ENCODE results near the gene VEZT.

Gene VEZT

GRCh38 chr12:95200128-95200894 is 17.3 kb upstream of the VEZT start:
- in situ Hi-C loops (cut with MboI; ENCODE audit: low sequenced_read_pairs) = no loop called here

DNA sequence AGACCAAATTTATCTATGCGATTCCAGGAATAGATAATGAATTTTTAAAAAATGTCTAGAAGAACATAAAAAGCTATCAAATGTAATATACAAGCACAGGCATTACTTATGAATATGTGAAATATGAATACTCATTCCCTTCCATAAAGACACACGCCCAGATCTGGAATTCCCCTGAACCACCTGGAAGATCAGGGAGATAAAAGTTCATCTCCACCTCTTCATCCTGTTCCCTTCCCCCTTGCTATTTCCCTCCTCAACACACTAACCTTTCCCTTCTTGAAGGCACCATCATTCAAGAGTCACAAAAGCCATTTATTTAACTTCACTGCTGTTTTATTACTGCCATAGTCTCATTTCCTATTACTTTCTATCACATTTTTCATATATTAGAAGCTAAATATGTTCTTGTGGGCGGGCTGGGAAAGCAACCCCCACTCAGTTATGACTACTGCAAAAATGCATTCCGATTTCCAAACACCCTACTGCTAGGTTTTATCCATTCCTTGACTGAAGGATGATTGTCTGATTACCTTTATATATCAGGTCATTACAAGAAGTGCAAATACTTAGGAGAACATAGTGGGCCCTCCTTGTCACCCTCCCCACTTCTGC is 16.4 kb upstream of the VEZT start:
- in situ Hi-C loops (cut with MboI; ENCODE audit: low sequenced_read_pairs) = no loop called here

DNA sequence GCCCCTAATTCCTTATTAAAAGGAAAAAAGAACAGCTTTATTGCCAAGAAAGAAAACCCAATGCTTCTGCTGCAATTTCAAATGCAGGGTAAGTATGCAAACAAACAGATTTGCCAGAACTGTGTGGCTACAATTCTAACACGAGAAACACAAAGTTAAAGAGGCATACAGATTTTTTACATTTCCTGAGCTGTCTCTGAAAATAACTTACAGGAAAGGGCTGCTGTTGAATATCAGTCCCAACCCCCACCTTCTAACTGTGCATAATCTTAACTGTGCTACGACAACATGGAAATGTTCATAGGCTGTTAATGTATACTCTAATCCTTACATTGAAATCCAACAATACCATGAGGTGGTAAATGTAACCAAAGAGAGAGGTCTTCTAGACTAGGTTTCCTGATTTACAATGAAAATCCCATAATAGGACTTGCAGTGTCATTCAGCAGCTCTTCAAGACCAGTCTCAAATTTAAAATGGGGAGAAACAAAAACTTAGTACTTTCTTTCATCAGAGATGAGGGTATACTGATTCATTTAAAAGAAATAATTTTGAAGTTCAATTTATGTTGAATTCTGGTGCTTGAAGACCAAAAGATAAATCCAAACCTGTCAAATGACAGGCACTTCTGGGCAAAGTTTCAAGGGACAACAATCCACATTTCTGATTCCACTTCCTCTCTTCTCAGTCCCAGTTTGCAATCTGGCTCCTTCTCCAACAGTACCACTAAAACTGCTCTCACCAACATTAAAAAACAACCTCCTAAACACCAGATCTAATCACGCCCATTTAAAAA is 14.7 kb upstream of the VEZT start:
- in situ Hi-C loops (cut with MboI; ENCODE audit: low sequenced_read_pairs) = no loop called here

DNA sequence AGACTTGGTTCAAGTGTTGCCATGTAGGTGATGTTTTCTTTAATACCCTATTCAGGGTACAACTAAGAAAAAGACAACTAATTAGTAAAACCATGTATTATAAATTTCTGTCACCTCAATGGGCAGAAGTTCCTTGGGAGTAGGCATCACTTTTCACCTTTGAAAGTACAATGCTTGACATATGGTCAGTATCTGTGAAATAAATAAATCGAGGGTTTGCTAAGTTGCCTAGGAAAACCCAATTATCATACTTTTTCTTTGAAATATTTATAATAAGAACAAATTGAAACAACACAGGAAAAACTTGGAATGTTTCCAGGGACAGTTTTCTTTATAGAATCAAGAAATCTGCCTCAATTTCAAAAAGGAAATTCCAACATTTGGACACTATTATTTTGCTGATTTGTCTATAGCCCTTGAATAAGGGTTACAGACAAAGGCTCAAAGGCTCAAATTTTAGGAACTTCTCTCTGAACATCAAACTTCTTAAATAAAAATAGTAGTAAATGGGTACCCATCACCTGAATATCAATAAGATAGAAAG is 14.0 kb upstream of the VEZT start:
- in situ Hi-C loops (cut with MboI; ENCODE audit: low sequenced_read_pairs) = no loop called here

- in situ Hi-C loops (cut with MboI; ENCODE audit: low sequenced_read_pairs) = no loop called here
Observed at GRCh38 chr12:95204141-95204866, 13.3 kb upstream of the VEZT start.

DNA sequence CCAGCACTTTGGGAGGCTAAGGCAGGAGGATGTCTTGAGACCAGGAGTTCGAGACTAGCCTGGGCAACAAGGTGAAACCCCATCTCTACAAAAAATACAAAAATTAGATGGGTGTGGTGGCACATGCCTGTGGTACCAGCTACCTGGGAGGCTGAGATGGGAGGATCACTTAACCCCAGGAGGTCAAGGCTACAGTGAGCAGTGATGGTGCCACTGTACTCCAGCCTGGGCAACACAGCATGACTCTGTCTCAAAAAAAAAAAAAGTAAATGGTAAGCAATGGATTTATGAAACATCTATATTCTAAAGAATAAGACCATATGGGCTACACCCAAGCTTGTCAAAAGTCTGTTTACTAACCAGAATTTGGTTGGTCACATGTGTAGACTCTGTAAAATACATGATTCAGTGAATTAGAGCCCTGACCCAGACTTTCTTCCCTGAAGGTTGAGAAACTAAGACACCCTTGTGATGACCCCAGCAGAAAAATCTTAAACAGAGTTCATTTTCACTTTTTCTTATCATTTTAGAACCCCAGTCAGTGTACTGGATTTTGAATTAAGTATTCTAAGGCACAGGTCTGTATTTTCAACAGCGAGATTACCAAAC is 12.5 kb upstream of the VEZT start:
- in situ Hi-C loops (cut with MboI; ENCODE audit: low sequenced_read_pairs) = no loop called here

DNA sequence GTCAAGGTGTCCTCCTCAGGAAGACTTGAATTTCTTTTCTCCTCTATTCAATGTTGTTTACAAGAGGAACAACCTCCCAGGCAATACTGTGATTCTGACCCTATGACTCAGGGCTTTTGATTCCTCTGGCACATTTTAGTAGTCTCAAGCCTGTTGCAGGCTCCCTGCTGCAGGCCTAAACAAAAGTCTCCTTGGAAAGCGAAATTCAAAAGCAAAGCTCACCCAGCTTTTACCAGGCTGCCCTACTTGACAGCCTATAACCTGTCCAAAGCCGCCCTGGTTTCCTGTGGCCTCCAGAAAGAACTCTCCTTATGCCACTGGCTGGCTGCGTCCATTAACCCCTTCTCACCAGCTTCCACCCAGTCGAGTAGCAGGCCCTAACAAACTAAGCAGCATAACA is 11.9 kb upstream of the VEZT start:
- in situ Hi-C loops (cut with MboI; ENCODE audit: low sequenced_read_pairs) = no loop called here

DNA sequence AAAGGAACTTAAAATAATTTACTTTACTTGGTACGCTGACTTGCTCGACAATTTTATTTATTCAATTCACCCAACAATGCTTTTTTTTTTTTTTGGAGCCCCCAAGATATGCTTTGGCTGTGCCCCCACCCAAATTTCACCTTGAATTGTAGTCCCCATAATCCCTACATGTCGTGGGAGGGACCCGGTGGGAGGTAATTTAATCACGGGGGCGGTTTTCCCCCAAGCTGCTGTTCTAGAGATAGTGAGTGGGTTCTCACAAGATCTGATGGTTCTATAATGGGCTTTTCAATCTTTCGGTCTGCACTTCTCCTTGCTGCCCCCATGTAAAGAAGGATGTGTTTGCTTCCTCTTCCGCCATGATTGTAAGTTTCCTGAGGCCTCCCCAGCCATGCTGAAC is 10.7 kb upstream of the VEZT start:
- in situ Hi-C loops (cut with MboI; ENCODE audit: low sequenced_read_pairs) = no loop called here

DNA sequence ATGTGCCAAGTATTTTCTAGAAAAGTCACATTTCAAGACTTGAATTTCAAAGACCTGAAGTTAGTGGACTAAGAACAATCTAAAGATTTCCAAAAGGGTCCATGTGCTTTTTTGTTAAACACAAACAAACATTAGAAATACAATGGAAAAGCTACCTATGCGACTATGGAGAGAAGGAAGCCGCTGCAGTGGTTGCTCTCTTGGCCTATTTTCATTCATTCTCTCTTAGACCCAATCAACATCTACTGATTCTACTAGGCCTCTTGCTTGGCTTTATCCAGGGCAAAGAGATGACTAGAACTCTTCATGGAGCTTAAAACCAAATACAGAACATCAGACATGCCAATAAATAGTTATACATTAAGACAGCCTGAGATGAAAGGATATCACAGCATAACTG is 10.2 kb upstream of the VEZT start:
- in situ Hi-C loops (cut with MboI; ENCODE audit: low sequenced_read_pairs) = no loop called here

GRCh38 chr12:95208678-95209077 is 8.9 kb upstream of the VEZT start:
- in situ Hi-C loops (cut with MboI; ENCODE audit: low sequenced_read_pairs) = no loop called here

GRCh38 chr12:95212586-95212985 is 5.0 kb upstream of the VEZT start:
- in situ Hi-C loops (cut with MboI; ENCODE audit: low sequenced_read_pairs) = no loop called here

DNA sequence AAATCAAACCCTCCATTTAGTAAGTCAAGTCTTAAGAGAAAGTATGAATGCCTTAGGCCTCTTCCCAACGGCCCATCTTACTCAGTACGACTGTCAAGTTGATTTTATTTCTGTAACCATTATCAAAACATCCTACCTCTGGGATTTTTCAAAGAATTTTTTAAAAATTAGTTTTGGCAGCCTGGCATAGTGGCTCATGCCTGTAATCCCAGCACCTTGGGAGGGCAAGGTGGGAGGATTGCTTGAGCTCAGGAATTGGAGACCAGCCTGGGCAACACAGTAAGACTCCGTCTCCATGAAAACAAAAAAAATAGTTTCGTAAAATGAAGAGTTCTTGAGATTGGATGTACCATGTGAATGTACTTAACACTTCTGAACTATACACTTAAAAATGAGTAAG is 4.5 kb upstream of the VEZT start:
- in situ Hi-C loops (cut with MboI; ENCODE audit: low sequenced_read_pairs) = no loop called here

GRCh38 chr12:95213928-95214327 is 3.7 kb upstream of the VEZT start:
- in situ Hi-C loops (cut with MboI; ENCODE audit: low sequenced_read_pairs) = no loop called here

DNA sequence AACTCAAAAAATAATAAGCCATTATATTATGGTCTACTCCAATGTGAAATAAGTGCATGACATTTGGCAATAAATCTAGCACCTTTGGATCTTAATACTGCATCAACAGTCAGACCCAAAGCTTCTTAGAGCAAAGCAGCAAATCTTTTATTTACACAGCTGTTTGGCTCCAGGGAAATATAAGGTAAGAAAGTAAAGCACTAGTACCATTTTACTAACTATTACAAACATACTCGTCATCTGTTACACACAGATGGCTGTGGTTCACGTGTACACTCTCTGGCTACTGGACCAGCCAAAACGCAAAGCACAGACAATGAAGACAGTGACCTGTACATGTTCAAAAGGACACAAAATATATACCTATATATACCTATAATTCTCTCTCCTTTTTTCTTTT is 3.1 kb upstream of the VEZT start:
- in situ Hi-C loops (cut with MboI; ENCODE audit: low sequenced_read_pairs) = no loop called here

DNA sequence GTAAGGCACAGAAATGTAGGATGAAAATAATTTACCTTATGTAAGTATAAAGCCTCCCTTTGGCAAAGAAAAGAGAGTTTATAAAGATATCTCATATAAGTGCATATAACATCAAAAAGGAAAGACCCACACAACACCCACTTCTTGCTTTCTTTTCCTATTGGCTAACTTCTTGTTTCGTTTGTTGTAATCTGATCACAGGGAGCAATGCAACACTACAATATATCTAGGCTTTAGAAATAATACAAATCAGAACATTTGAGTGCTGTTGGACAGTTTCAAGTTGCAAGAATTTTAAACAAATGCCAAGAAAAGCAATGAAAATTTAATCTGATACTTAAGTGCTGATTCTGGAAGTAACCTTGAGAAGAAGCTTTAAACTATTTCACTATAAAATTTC is 1.7 kb upstream of the VEZT start:
- in situ Hi-C loops (cut with MboI; ENCODE audit: low sequenced_read_pairs) = no loop called here

DNA sequence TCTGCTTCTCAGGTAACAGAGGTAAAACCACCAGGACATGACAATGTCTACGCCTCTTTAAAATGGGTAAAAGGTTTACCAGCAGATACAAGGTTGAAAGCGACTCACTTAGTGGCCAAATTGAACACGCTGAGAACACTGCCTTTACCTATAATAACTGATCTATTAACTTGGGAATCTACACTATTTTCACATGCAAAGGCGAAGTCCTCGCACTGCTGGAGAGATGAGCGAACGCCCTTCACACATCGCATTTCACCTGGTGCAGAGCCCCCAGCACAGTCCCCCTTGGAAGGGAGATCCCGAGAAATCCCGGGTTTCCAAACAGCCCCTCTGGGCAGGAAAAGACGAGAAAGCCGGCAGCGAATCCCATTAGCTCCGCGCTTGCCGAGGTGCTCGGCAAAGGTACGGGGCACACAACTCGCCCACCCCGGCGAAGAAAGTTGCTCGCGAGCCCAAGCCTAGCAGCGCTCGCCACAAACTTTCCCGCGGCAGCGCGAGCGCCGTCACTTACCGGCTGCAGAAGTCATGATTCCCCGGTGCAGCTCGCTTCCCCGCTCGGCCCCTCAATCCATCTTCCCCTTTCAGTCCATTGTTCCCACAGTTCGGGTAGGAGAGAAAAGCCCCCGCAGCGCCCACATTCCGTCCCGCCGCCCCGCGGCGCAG is 763 bp upstream of the VEZT start:
- in situ Hi-C loops (cut with MboI; ENCODE audit: low sequenced_read_pairs) = no loop called here

DNA sequence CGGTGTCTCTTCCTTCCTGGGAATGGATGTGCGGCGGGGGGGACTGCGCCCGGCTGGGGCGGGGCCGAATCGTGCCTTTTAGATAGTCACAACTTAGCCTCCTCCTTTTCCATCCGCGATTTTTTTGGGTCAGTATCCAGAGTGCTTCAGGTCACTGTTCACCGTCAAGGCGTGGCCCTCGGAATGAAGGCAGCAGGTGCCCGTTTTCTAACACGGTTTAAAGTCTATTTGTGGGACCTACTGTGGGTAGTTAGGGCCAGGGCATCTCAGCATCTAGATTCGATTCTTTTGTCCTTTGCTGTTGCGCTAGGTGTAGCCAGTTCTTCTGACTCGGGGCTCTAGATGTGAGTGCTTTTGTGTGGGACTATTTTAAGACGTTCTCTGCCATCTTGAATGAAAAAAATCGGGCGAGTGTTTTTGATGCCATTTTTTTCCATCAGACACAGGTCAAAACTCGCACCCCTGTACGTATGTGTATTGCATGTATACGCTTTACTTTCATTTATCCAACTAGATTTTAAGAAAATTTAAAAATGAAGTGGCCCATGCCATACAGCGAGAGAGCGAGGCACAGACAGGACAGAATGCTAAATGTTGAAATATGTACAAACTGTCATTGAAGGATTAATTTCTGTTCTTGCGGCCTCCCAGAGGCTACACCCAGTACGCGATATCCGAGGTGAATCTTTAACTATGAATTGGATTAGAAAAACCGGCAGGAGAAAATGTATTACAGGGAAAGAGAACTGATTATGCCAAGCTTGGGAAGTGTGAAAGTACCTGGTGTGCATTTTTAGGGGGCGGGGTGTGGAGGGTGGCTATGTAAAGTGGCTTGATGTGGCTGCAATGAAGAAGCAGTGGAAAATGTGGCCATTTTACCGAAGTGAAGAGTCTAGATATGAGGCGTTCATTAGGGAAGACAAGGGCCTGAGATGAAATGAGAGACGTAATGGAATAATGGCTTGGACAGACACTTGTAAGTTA is 835 bp downstream of the VEZT start:
- in situ Hi-C loops (cut with MboI; ENCODE audit: low sequenced_read_pairs) = no loop called here

- in situ Hi-C loops (cut with MboI; ENCODE audit: low sequenced_read_pairs) = no loop called here
Observed at GRCh38 chr12:95220190-95220589, 2.6 kb downstream of the VEZT start.

DNA sequence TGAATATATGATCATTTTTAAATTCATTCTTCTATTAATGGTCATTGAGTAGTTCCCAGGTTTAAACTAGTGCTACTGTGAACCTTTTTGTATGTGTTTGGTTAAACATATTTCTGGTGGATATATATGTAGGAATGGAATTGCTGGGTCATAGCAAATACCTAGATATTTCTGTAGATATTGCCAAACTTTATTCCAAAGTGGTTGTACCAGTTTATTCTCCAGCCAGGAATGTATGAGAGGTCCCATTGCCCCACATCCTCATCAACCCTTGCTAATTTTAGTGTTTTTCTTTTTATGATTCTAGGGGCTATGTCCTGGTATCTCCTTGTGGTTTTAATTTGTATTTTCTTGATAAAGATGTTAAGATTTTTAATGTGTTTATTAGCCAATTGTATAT is 3.1 kb downstream of the VEZT start:
- in situ Hi-C loops (cut with MboI; ENCODE audit: low sequenced_read_pairs) = no loop called here
